SW480 (cell line): ENCODE results near the gene SPTBN4.
"Not testable (repeated sequence)": the region's sequence is repeated elsewhere in the genome, so short reads cannot be mapped to it uniquely, and the experiment has no call there.

Experiments
- DNase-seq: peaks from one replicate; pipeline ENCODE4 v3.0.0-alpha.2; 2016; ENCODE audit warnings: low spot score

Gene SPTBN4

DNA sequence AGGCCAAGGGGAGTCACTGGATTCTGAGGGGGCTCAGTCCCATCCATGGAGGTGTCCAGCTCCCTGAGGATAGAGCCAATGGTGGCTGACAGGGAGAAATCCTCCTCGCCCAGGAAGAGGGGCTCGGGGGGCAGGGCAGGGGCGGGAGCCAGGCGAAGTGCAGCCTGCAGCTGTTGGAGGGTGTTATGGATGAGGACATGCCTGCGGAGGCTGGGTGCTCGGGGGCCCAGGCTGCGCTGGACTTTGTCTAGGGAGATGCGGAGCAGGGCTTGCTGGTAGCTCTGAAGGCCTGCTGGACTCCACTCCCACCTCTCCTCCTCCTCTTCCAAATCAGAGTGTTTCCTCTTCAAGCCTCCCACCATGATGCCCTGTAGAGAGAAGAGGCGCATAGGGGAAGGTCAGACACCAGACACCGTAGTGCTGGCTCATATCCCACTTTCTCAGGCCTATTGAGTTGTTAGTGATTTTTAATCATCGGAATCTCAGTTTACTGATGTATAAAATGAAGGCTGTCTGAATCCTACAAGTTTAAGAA lies 25.0 kb upstream of the SPTBN4 start:
- no peak for DNase-seq

DNA sequence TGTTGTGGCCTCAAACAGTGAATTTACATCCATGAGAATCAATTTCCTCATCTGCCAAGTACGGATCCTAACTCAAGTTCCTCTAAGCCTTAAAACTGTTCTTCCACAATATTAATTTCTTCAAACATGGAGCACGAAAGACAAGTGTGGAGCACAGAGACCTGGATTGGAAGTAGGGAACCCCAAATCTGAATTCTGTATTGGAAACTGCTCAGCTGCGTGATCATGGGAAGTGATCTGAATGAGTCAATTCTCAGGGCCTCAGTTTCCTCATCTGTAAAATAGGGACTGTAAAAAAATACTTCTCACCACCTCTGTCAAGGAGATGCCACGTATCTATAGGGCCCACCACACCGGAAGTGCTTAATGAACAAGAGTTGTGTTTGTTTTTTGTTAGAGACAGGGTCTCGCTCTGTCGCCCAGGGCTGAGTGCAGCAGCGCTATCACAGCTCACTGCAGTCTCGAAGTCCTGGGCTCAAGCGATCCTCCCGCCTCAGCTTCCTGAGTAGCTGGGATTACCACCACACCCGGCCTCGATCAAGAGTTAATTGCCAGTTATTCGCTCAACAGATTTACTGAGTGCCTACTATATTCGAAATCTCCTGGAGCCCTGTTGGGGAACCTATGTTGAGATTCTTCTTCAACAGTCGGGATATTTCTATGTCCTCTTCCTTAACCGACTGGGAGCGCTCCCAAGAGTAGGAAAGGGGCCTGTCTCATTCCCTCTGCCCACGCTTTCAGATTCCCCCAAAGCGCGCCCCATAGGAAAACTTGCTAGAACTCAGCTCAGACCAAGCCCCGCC lies 24.3 kb upstream of the SPTBN4 start:
- DNase-seq: no peak

DNA sequence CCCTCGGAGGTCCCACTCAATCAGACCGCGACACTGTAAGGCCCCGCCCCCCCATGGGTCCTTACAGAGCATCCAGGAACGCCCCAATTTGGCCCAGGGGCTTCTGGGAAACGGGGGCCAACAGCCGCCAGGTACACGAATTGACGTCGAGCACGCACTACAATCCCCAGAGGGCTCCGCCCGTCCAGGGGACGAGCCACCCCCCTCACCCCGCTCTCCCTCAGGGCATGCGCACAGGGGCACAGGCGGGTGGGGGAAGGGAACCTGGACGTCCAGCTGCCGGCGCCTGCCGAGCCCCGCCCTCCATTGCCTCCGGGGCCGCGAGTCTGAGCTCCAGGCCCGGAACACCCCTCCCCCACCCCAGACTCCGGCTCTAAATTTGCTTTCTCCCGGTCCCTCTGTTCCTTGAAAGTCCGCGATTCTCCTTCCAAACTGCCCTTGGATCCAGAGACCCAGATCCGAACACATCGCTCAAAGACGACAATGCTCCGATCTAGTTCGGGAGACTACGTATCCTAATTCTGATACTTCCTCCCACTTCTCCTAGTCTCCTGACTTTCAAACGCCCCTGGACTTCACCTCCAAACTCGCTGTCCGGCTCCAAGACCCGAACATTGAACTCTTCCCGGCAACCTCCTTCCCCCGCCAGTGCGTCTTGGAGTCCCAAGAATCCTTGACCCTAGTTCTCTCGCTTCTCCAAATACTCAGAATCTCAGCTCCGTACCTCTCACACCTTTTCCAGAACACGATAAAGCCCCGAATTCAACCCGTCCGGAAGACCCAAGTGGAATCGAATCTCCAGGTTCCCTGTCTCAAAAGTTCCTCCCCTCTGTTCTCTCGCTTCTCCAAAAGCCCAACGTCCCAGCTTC lies 23.4 kb upstream of the SPTBN4 start:
- peak; percentile 100 for DNase-seq

DNA sequence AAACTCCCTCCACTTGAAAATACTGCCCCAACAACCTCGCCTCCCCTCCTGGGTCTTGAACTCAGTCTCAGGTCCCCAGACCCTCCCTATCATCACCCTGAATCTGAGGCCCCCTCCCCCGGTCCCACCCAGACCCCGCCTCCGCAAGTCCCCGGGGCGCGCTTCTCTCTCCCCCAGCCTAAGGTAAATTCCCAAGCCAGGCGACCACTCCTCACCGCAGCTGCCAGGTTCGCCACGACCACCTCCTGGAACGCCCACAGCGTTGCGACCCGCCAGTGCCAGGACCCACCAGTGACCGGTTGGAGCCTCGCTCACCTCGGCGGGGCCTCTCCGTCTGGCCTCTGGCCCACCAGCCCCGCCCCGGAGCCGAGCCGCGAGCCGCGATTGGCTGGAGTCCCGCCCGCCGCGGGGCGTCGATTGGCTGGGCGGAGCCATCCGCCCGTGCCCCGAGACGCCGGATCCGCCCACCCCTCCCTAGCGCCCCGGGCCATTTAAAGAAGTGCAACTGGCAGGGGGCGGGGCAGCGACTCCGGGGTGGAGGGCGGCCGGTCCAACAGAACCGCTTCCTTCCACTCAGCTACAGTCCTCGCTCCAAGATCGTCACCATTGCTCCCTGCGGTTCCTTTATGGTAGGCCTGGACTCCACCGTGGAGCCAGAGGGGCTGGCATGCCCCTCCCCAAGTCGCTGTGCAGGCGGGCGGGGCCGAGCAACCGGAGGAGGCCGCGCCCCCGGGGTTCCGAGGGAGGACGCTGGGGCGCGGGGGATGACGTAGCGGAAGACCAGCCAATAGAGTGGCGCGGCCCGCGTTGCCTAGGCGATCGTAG lies 22.6 kb upstream of the SPTBN4 start, which contains the start of gene SERTAD3:
Gene SERTAD3 (minus strand): TSS at position 336 of the 825 bp plus-strand sequence. CDS start 2,255 bp downstream, outside the sequence.
- DNase-seq: peak; percentile 96

DNA sequence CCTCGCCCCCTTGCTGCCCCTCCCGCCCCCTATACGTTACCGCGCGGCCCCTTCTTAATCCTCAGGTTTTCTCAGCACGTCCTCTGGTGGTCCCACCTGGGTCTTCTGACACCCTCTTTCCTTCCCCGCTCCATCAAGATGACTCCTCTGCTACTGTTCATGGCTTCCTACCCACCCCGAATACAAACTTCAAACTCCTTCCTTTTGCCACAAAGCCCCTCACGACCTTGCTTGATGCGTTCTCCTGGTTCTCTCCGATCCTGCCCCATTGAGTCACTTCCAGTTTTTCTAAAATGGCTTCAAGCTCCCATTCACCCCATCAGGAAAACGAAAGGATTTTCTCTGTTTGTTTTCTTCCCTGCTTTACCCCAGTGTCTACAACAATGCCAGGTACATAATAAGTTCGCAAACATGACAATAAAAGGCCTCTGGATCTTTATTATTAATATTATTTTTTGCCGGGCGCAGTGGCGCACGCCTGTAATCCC lies 21.9 kb upstream of the SPTBN4 start:
- DNase-seq: no peak

DNA sequence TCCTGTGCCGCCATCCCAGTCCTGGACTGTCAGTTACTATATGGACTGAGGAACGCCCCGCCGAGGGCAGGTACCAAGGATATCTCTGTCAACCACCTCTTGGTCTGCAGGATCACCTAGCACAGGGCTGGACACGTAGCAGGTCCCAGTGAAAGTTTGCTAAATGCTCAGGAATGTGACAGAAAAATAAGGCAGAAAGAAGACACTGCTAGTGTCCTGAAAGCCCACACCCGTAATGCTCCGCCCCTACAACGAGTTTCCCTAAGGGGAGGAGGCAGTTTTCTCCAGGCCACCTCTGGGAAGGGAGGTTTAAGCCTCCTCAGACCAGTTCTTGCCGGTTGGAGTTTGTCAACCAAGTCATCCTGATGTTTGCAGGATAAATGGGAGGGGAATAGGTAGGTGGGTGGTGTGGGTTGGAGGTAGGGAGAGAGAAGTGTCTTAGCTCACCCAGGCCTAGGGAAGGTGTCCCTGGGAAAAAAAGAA lies 21.0 kb upstream of the SPTBN4 start:
- no peak for DNase-seq

DNA sequence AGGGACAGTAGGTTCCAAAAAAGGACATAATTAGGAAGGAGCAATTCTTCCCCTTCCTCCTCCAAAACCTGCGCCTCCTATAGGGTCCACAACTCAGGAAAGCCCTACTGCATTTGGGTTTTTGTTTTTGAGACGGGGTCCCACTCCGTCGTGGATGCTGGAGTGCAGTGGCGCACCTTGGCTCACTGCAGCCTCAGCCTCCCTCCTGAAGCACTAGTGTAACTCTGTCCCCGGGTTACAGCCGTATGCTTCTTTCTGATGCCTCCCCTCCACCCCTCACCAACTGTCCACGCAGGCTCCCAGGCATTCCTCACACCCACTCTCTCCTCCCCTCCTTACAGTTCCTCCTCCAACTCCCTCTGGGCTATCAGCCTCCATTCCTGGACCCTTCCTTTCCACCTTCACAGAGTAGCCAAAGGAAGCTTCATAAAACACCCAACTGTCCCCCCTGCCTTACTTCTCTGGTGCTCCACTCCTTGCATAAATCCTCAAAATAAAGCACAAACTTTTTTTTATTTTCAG lies 20.5 kb upstream of the SPTBN4 start:
- DNase-seq: no peak

DNA sequence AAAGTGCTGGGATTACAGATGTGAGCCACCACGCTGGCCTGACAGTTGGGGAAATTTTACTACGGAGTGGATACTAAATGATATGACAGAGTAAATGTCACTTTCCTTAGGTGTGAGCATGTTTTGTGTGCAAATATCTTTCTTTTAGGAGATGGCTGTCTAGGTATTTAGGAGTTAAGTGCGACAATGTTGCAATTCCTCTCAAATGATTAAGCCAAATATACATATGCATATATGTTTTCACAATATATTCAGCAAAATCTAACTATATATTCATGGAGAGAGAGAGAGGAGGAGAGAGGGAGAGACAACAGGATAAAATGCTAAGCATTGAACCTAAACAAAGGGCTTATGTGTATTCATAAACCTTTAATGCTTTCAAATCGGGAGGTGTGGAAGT lies 17.3 kb upstream of the SPTBN4 start:
- no peak for DNase-seq

DNA sequence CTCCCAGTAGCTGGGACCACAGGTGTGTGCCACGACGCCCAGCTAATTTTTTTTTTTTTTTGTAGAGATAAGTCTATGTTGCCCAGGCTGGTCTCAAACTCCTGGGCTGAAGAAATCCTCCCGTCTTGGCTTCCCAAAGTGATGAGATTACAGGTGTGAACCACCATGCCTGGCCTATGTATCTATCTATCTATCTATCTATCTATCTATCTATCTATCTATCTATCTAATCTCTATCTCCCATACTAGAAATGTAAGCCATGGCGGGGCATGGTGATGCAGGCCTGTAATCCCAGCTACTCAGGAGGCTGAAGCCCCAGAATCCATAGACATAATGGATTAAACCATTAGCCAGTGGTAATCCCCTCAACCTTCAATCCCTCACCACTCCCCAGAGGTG lies 16.1 kb upstream of the SPTBN4 start:
- DNase-seq: no peak

DNA sequence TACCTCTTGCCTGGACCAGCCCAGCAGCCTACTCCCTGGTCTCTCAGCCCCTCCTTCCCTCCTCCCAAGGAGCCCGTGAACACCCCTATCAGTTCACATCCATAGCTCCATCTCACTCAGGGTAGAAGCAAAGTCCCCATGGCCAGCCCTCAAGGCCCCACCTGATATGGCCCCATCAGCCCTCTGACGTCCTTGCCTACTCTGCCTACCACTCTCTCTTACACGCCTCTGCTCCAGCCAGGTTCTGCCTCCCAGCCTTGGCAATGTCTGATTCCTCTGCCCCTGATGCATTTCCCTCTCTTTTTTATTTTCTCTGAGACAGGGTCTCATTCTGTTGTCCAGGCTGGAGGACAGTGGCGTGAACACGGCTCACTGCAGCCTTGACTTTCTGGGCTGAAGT lies 14.8 kb upstream of the SPTBN4 start:
- DNase-seq: no peak

DNA sequence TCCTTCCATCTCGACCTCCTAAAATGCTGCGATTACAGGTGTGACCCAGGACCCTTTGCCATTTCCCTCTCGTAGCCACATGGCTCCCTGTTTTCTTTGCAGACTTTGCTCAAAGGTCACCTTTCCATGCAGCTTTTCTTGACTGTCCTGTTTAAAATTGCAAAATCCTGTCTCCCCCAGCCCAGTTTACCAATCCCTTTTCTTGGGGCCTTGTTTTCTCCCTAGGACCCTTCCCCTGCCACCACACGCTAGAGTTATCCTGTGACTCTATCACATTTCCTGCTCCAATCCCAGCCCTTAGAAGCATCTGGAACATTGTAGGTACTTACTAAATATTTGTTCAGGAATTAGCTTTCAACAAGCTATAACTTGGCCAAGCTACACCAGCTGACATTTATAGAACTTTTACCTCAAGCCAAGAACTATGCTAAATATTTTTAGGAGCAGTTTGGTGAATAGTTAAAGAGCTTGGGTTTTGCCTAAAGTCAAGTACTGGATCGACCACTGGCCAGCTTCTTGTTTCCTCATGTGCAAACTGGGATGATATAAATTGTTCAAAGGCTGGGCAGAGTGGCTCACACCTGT lies 13.6 kb upstream of the SPTBN4 start:
- DNase-seq: no peak

DNA sequence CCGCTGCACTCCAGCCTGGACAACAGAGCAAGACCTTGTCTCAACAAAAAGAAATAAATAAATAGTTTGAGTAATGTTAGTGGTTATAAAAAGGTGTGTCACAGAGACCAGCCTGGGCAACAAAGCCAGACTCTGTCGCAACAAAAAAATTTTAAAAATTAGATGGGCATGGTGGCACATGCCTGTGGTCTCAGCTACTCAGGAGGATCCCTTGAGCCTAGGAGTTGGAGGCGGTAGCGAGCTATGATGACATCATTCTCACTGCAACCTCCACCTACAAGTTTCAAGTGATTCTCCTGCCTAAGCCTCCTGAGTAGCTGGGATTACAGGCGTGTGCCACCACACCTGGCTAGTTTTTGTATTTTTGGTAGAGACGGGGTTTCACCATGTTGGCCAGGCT lies 12.9 kb upstream of the SPTBN4 start:
- peak; percentile 33 for DNase-seq

DNA sequence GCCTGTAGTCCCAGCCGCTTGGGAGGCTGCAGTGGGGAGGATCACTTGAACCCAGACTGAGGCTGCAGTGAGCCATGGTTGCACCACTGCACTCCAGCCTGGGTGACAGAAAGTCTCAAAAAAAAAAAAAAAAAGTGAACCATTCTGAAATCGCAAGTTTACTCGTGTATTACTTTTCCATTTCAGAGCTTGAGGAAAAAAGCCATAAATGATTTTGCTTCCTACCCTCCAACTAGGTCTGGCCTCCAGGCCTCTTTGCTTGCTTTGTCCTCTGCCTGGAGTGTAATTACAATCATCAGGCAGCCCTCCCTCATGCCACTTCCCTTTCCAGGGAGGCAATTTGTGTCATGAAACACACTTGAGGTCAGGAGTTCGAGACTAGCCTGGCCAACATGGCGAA lies 9.8 kb upstream of the SPTBN4 start:
- DNase-seq: no peak

DNA sequence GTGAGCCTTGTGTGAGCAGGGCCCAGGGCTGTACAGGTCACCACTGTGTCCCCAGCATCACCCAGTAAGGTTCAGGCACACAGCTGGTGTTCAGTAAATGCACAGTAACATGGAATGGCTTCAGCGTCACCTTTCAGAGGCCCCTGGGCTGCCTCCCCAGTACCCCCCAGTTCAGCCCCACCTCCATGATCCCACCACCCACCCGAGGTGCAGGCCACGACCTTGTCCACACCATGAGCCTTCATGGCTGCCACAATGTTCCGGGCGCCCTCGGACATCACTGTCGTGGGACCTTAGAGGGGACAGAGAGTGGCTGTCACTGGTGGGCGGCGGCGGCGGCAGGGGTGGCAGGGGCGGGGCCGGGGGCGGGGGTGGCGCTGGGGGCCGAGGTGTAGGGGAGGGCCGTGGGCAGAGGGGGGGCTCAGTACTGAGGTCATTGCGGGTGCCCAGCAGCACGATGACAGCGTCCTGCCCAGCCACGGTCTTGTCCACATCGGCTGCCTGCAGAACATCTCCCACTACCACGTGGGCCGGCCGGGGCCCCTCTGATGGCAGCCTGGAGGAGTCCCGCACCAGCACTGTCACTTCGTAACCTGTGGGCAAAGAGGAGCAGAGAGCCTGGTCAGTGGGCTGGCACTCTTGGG lies 8.7 kb upstream of the SPTBN4 start:
- DNase-seq: no peak

DNA sequence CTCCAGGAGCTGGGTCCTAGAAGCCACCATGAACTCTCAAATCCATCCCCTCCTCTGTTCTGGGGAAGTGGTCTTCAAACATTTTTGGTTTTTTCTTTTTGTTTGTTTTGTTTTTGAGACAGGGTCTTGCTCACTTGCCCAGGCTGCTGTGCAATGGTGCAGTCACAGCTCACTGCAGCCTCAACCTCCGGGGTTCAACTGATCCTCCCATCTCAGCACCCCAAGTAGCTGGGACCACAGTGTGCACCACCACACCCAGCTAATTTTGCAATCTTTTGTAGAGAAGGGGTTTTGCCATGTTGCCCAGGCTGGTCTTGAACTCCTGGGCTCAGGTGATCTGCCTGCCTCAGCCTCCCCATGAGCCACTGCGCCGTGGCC lies 8.2 kb upstream of the SPTBN4 start:
- no peak for DNase-seq

DNA sequence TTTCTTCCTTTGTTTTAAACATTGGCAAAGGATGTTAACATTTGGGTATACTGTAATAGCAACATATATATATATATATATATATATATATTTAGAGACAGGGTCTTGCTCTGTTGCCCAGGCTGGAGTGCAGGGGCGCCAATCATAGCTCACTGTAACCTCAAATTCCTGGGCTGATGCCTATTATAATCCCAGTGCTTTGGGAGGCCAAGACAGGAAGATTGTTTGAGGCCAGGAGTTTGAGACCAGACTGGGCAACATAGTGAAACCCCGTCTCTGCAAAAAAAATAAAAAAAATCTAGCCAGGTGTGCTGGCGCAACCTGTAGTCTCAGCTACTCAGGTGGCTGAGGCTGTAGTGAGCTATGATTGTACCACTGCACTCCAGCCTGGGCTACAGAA lies 6.6 kb upstream of the SPTBN4 start:
- no peak for DNase-seq

DNA sequence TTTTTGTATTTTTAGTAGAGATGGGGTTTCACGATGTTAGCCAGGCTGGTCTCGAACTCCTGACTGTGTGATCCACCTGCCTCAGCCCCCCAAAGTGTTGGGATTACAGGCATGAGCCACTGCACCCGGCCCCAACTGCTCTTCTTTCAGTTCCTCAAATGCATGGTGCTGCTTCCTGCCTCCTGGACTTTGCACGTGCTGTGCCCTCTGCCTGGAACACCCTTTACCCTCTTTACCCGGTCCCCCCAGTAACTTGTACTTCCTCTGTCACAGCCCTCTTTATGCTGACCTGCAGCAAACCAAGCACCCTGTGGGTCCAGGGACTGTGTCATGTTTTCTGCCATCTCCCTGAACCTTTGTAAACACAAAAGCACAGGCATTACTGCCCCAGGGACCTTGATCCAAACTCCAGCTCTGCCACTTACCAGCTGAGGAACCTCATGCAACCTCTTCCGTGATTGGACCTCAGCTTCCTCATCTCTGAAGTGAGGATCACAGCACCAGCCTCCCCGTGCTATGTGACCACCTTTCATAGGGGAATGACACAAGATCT lies 5.1 kb upstream of the SPTBN4 start:
- no peak for DNase-seq

DNA sequence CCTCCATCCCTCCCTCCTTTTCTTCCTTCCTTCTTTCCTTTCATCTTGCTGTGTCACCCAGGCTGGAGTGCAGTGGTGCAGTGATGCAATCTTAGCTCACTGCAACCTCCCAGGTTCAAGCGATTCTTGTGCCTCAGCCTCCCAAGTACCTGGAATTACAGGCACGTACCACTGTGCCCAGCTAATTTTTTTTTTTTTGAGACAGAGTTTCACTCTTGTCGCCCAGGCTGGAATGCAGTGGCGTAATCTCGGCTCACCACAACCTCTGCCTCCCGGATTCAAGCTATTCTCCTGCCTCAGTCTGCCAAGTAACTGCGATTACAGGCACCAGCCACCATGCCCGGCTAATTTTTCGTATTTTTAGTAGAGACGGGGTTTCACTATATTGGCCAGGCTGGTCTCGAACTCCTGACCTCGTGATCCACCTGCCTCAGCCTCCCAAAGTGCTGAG lies 3.2 kb upstream of the SPTBN4 start:
- DNase-seq: not testable (repeated sequence)

DNA sequence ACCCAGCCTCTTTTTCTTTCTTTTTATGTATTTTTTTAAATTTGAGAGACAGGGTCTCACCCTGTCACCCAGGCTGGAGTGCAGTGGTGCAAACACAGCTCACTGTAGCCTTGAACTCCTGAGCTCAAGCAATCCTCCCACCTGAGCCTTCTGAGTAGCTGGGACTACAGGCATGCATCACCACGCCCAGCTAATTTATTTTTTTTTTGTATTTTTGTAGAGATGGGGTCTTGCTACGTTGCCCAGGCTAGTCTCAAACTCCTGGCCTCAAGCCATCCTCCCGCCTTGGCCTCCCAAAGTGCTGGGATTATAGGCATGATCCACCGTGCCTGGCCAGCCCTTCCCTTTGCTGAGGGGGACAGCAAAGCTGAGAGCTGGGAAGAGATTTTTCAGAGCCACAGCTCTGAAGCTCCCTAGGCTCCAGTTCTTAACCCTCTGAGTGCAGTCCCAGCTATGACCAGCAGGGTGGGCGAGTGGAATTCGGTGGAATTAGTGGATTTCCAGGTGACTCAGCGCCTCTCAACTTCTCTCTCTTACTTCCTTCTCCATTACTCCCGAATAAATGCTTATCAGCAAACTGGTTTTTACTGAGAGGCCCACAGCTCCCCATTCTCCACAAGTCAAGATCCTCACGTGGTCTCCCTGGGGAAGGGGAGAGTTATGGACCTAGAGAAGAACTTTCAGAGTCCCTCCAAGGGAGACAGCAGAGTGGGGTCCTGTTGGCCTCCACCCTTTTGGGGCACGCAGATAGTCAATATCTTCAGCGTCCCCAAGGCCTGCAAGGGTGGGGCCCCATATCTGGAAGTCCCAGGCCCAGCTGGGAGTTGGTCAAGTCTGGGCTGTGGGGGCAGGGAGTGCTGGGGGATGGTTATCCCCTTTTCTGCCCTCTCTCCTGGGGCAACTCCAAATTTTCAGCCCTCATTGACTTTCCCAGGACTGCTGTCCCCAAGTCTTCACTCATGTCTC lies 2.5 kb upstream of the SPTBN4 start:
- peak; percentile 90 for DNase-seq
